K562 (cell line): ENCODE data around the gene GNA15. TPM values are rescaled to one million over a fixed set of nuclear protein-coding genes. Genes with fewer than 3 reads are reported as not detected.

Experiments
- ATAC-seq: fragments of 200-7000 bp; cut with Tn5 transposase; 3 replicates; pipeline ENCODE4 v1.9.1; 2020; ENCODE audit warnings: moderate library complexity
- BruUV-seq: library from RNA; stranded (reverse); fragments of 400-500 nt; replicated peaks from 2 replicates; lab custom pipeline; 2021; lab: Mats Ljungman, UMichigan
- CTCF ChIA-PET: fragments of 300-600 bp; formaldehyde crosslinking; extraction: SDS; loops from one replicate; lab custom pipeline; 2021; ENCODE audit warnings: low intra/inter-chr PET ratio; lab: Yijun Ruan, JAX
- POLR2A ChIA-PET: fragments of 300-600, 350-650 bp; sonication (Branson Sonifier 250); formaldehyde crosslinking; extraction: SDS; loops from one replicate; lab custom pipeline; 2021; ENCODE audit warnings: antibody characterized with exemption, inconsistent platforms; lab: Yijun Ruan, JAX
- DNase-seq, 4 experiments: peaks; one replicate each; pipeline versions ENCODE4 v3.0.0 to v3.0.0-alpha.2; 2011 to 2018; ENCODE audit warnings: low spot score in 3 of 4, mixed read lengths in 3 of 4; ENCODE audit errors: extremely low read depth in 1 of 4
- FAIRE-seq: peaks from 2 replicates; lab custom pipeline; 2011; peaks lifted over from hg19 to GRCh38; lab: Jason Lieb, UNC
- H2AFZ ChIP-seq: 2 replicates; pipeline ENCODE4 v1.6.0; 2011; ENCODE audit warnings: low read depth, low read length, control low read depth, inconsistent platforms
- H3K27ac ChIP-seq: fragments of 200-600 bp; 3 replicates; pipeline ENCODE4 v1.8.0; 2011; ENCODE audit warnings: low read depth, mild to moderate bottlenecking, control low read depth, inconsistent platforms, low read length, moderate library complexity, mixed read lengths; ENCODE audit errors: extremely low read depth
- H3K27me3 ChIP-seq, 2 experiments: fragments of 300-600 bp in 1 of 2; 2 replicates in 1 of 2; 3 replicates in 1 of 2; pipeline versions ENCODE4 v1.6.0 to v1.8.0; 2011; ENCODE audit warnings: inconsistent platforms in 2 of 2, low read length in 2 of 2, mild to moderate bottlenecking in 1 of 2, mixed read lengths in 1 of 2, moderate library complexity in 1 of 2; ENCODE audit not compliant: control insufficient read depth in 2 of 2, insufficient read depth in 2 of 2
- H3K36me3 ChIP-seq: fragments of 300-600 bp; 3 replicates; pipeline ENCODE4 v1.8.0; 2011; ENCODE audit warnings: mild to moderate bottlenecking, low read length, inconsistent platforms; ENCODE audit not compliant: control insufficient read depth, insufficient read depth
- H3K4me1 ChIP-seq, 2 experiments: fragments of 200-600 bp in 1 of 2; replicated peaks in 1 of 2; 2 replicates in 1 of 2; 3 replicates in 1 of 2; pipeline versions ENCODE4 v1.5.1 to v1.8.0; 2011; ENCODE audit warnings: inconsistent platforms in 2 of 2, low read length in 2 of 2, mild to moderate bottlenecking in 1 of 2, mixed read lengths in 1 of 2, moderate library complexity in 1 of 2; ENCODE audit not compliant: control insufficient read depth in 2 of 2, insufficient read depth in 2 of 2
- H3K4me2 ChIP-seq: 2 replicates; pipeline ENCODE4 v1.6.1; 2011; ENCODE audit warnings: low read length, control low read depth, inconsistent platforms, mixed read lengths; ENCODE audit not compliant: insufficient read depth
- H3K4me3 ChIP-seq: fragments of 200-600 bp; sonication (generic), shearing (Covaris generic); 2 replicates; pipeline ENCODE4 v1.5.1; 2016; ENCODE audit warnings: control low read depth, inconsistent platforms
- H3K79me2 ChIP-seq: fragments of 200-600 bp; 3 replicates; pipeline ENCODE4 v1.8.0; 2011; ENCODE audit warnings: low read length, inconsistent platforms; ENCODE audit not compliant: control insufficient read depth, insufficient read depth
- H3K9ac ChIP-seq, 2 experiments: 2 replicates each; pipeline versions ENCODE4 v1.6.0 to v1.6.1; 2011; ENCODE audit warnings: low read depth in 2 of 2, low read length in 2 of 2, control low read depth in 1 of 2, inconsistent platforms in 1 of 2, mild to moderate bottlenecking in 1 of 2, mixed read lengths in 1 of 2; ENCODE audit not compliant: insufficient read depth in 1 of 2
- H3K9me1 ChIP-seq: one replicate; pipeline ENCODE4 v1.6.0; 2011; ENCODE audit warnings: inconsistent platforms, mild to moderate bottlenecking, low read length, moderate library complexity; ENCODE audit not compliant: control insufficient read depth, insufficient read depth
- H3K9me3 ChIP-seq: replicated peaks from 2 replicates; pipeline ENCODE4 v1.5.1; 2011; ENCODE audit warnings: low read depth, low read length, inconsistent platforms; ENCODE audit not compliant: control insufficient read depth, insufficient read depth
- H4K20me1 ChIP-seq: replicated peaks from 2 replicates; pipeline ENCODE4 v1.6.1; 2011; ENCODE audit warnings: low read length, inconsistent platforms, mixed read lengths; ENCODE audit not compliant: control insufficient read depth, insufficient read depth
- BCOR ChIP-seq: fragments of 450-650 bp; IDR thresholded peaks from 2 replicates; pipeline ENCODE4 v1.6.1; 2016
- DLX4 ChIP-seq: fragments of 250-450 bp; sonication (Bioruptor Pico); IDR thresholded peaks from 2 replicates; pipeline ENCODE4 v1.6.1; 2021; ENCODE audit warnings: mild to moderate bottlenecking
- JUND ChIP-seq, 2 experiments: IDR thresholded peaks; 2 replicates in 1 of 2; 3 replicates in 1 of 2; pipeline ENCODE4 v1.6.1; 2011; ENCODE audit warnings: borderline replicate concordance in 2 of 2, low read depth in 2 of 2, low read length in 2 of 2, improper control_type of control experiment in 1 of 2, missing biosample characterization in 1 of 2, missing genetic modification characterization in 1 of 2, missing genetic modification reagents in 1 of 2
- PHB ChIP-seq: fragments of 250-450 bp; sonication (Bioruptor Pico); IDR thresholded peaks from 2 replicates; pipeline ENCODE4 v1.5.0; 2021
- POLR2G ChIP-seq: fragments of 200-400 bp; formaldehyde crosslinking; IDR thresholded peaks from 2 replicates; pipeline ENCODE4 v1.6.1; 2017; ENCODE audit warnings: low read depth, mild to moderate bottlenecking, antibody characterized with exemption, low read length, moderate library complexity
- SAFB2 ChIP-seq: fragments of 200-400 bp; formaldehyde crosslinking; IDR thresholded peaks from 2 replicates; pipeline ENCODE4 v1.6.1; 2018; ENCODE audit warnings: borderline replicate concordance, low read length, low read depth, moderate library complexity; ENCODE audit not compliant: severe bottlenecking
- SRSF3 ChIP-seq: fragments of 200-400 bp; formaldehyde crosslinking; IDR thresholded peaks from 2 replicates; pipeline ENCODE4 v1.6.1; 2016; ENCODE audit warnings: mild to moderate bottlenecking, low read length, moderate library complexity; ENCODE audit not compliant: insufficient read depth
- TCF3 ChIP-seq: sonication (generic); formaldehyde crosslinking; IDR thresholded peaks from 2 replicates; pipeline ENCODE4 v1.4.0; 2020; ENCODE audit warnings: mild to moderate bottlenecking, missing genetic modification reagents
- ZFP30 ChIP-seq: fragments of 250-450 bp; sonication (Bioruptor Pico); IDR thresholded peaks from 2 replicates; pipeline ENCODE4 v1.8.0; 2022; ENCODE audit warnings: moderate library complexity, mild to moderate bottlenecking, inconsistent platforms, borderline replicate concordance
- ZNF778 ChIP-seq: fragments of 450-650 bp; formaldehyde crosslinking; IDR thresholded peaks from 2 replicates; pipeline ENCODE4 v1.4.0; 2020; ENCODE audit warnings: mild to moderate bottlenecking, moderate library complexity
- WGBS: fragments of 100-300 bp; shearing (Covaris generic); methylation state at CpG from one replicate; pipeline ENCODE4 v1.1.6; 2016; ENCODE audit warnings: low coverage, mixed read lengths; ENCODE audit not compliant: insufficient coverage; ENCODE audit errors: missing lambda C conversion rate; 5-methylcytosine and 5-hydroxymethylcytosine counted together
- in situ Hi-C: fragments of 300-500 bp; cut with MboI; formaldehyde crosslinking; loops from 4 replicates; pipeline ENCODE4 v1.15.0; 2018; ENCODE audit warnings: inconsistent platforms, mixed read lengths
- intact Hi-C: fragments of 100-400 bp; cut with micrococcal nuclease; formaldehyde crosslinking; loops from 2 replicates; pipeline ENCODE4 v1.14.2; 2022
- polyA plus RNA-seq, 8 experiments: library from polyadenylated mRNA; depleted of rRNA in 4 of 8; stranded (reverse) in 5 of 8; unstranded in 3 of 8; fragments of >200 nt; fragmentation: Nextera tagmentation in 2 of 8; fragmentation: Illumina TruSeq in 1 of 8; extraction: Ambion mirVana in 2 of 8; extraction: Trizol in 1 of 8; gene quantifications; 2 replicates each; pipeline versions ENCODE4 v1.2.1 to v1.2.3, GENCODE V29; 2011 to 2014; ENCODE audit warnings: inconsistent platforms in 1 of 8, missing spikeins in 1 of 8
- total RNA-seq, 7 experiments: library from RNA; depleted of rRNA in 6 of 7; stranded (reverse); fragments of >200 nt in 6 of 7; fragmentation: Illumina TruSeq in 2 of 7; extraction: Trizol in 2 of 7; gene quantifications; 2 replicates each; pipeline versions ENCODE4 v1.2.1 to v1.2.3, GENCODE V29; 2011 to 2021; ENCODE audit warnings: low replicate concordance in 1 of 7

GNA15 gene
- total and polyA plus RNA-seq, 9 of the 15 experiments (the other 6 are each of a cell fraction or from before 2014, with no cell fraction given), result 0.03 to 0.24 (median 0.11) TPM; not detected in 1

GRCh38 chr19:3102239-3103140 lies 33.3 kb upstream of the GNA15 start:
- 88% methylated on average over 30 of the region's 34 CpGs for WGBS
- Histone ChIP-seq H3K36me3 (no peaks in the 10 kb centered on the region), H3K9me1 (peaks cover 5% of the 10 kb centered on the region), H3K9me3 (no peaks in the 10 kb centered on the region)
- TF ChIP-seq PHB (no peak), ZNF778 (CRISPR knock-in tag) (no peak), SRSF3 (no peak), BCOR (peak; percentile 54; the same call in 1 of the 2 replicates), ZFP30 (CRISPR knock-in tag) (no peak), DLX4 (no peak), SAFB2 (no peak), TCF3 (CRISPR knock-in tag) (no peak), JUND (IDR thresholded peaks at IDR 0.05; ENCODE audit: borderline replicate concordance, low read depth, low read length) (no peak), JUND (tag; IDR thresholded peaks at IDR 0.05; ENCODE audit: borderline replicate concordance, low read depth, low read length) (no peak), POLR2G (0 out of 2 replicates have a peak, but pooled peaks have one; percentile 8)
- TF ChIP-seq, all 486 proteins: peak for 2
- Histone ChIP-seq H3K4me3 (no peak overlapping the region), H3K4me1 (peaks cover 0 to 84% of the 10 kb centered on the region in 2 experiments; a peak in 2 of 5 replicates), H3K27me3 (no peaks in the 10 kb centered on the region), H2AFZ (no peak overlapping the region), H3K4me2 (no peak overlapping the region), H3K79me2 (peaks cover 86% of the 10 kb centered on the region), H4K20me1 (peaks cover 48% of the 10 kb centered on the region), H3K9ac (0 out of 4 replicates have a peak overlapping the region, but pooled peaks of 1 of the 2 experiments have one; percentile 9), H3K27ac (no peak overlapping the region)
- FAIRE-seq (no peak), DNase-seq (no peak), ATAC-seq (no peak)
- BruUV-seq, result no TSS peak
- ChIA-PET POLR2A (interaction anchor here (1.1 kb wide), 1 partner anchor 51 kb away, joined by 3 read pairs; no protein-coding TSS in a partner anchor), CTCF (interaction anchor here (2.2 kb wide), 1 partner anchor 26 kb away, joined by 7 read pairs; no protein-coding TSS in a partner anchor)
- intact Hi-C loops (loop anchor here (10.0 kb wide), 1 partner anchor 148 kb away; no protein-coding TSS in a partner anchor), in situ Hi-C loops (no loop called here)
